LNCAP (cell line): ENCODE data around the gene RAB11FIP4.

Experiments used
- CTCF ChIP-seq: fragments of 450-650 bp; IDR thresholded peaks from 2 replicates; pipeline ENCODE4 v1.5.1; 2017; ENCODE audit warnings: mild to moderate bottlenecking

RAB11FIP4 gene

GRCh38 chr17:31428111-31428510 is 36.6 kb downstream of the RAB11FIP4 start:
- no peak for TF ChIP-seq CTCF

- TF ChIP-seq CTCF = no peak
These were observed 37.0 kb downstream of the RAB11FIP4 start for GRCh38 chr17:31428512-31428911.

- TF ChIP-seq CTCF = no peak
These were observed 39.8 kb downstream of the RAB11FIP4 start for GRCh38 chr17:31431098-31431851.

- no peak for TF ChIP-seq CTCF
These were observed 40.6 kb downstream of the RAB11FIP4 start for GRCh38 chr17:31431852-31432658.

GRCh38 chr17:31433091-31433790 is 41.8 kb downstream of the RAB11FIP4 start:
- no peak for TF ChIP-seq CTCF

GRCh38 chr17:31433811-31434726 is 42.6 kb downstream of the RAB11FIP4 start:
- no peak for TF ChIP-seq CTCF

- TF ChIP-seq CTCF = no peak
These were observed 43.2 kb downstream of the RAB11FIP4 start for GRCh38 chr17:31434727-31435050.
